ENCODE data around the gene JARID2. TPM values are rescaled to one million over a fixed set of nuclear protein-coding genes. Genes with fewer than 3 reads are reported as not detected.

Gene JARID2
- polyA plus RNA-seq, 1 of the 3 experiments (the other 2 are of a cell fraction), result 3.4 TPM

GRCh38 chr6:15473174-15473573 is 227.3 kb downstream of the JARID2 start:
- H3K27ac ChIP-seq (ENCODE audit: low read depth in 2 of 2, low read length in 1 of 2), result no peak overlapping the region
- no peaks in the 10 kb centered on the region for H3F3A ChIP-seq (replicated peaks; ENCODE audit: insufficient read depth)
- H3K79me2 ChIP-seq (ENCODE audit: insufficient read depth), result no peaks in the 10 kb centered on the region
- 95% methylated on average over 7 of the region's 7 CpGs for WGBS (ENCODE audit: low lambda C conversion rate)
- H3K9me2 ChIP-seq, result no peaks in the 10 kb centered on the region
- no peaks in the 10 kb centered on the region for H3K9me3 ChIP-seq
- H3K27me3 ChIP-seq (ENCODE audit: insufficient read depth), result no peaks in the 10 kb centered on the region
- no peaks in the 10 kb centered on the region for H4K20me1 ChIP-seq (ENCODE audit: insufficient read depth)
- H3K9ac ChIP-seq, result no peak overlapping the region
- H3K36me3 ChIP-seq (replicated peaks in 1 of 2; ENCODE audit: control insufficient read depth in 1 of 2, insufficient read depth in 2 of 2, low read length in 1 of 2), result peaks cover 5 to 8% of the 10 kb centered on the region in 2 experiments
- POLR2A ChIA-PET, result no interaction called here
- DNase-seq, result no peak
- no peak overlapping the region for H3K4me2 ChIP-seq
- CTCF ChIA-PET, result interaction anchor here (0.6 to 1.9 kb wide), 2 partner anchors 17 to 1599 kb away, joined by 3 to 5 read pairs; no protein-coding TSS in a partner anchor
- no peak overlapping the region for H2AFZ ChIP-seq (ENCODE audit: low read depth)
- H3K4me1 ChIP-seq (ENCODE audit: control insufficient read depth in 1 of 2, insufficient read depth in 2 of 2, low read depth in 1 of 2, low read length in 1 of 2), result peaks cover 0 to 15% of the 10 kb centered on the region in 2 experiments; a peak in 2 of 4 replicates
- TF ChIP-seq RXRA (IDR thresholded peaks at IDR 0.05; ENCODE audit: borderline replicate concordance, low read depth) (no peak), USF1 (IDR thresholded peaks at IDR 0.05; ENCODE audit: borderline replicate concordance, low read depth) (no peak), GABPA (IDR thresholded peaks at IDR 0.05; ENCODE audit: low read depth) (no peak), NRF1 (IDR thresholded peaks at IDR 0.05; ENCODE audit: low read depth, low read length) (no peak), RFX5 (IDR thresholded peaks at IDR 0.05; ENCODE audit: low read length) (no peak), RCOR1 (IDR thresholded peaks at IDR 0.05; ENCODE audit: low read length) (no peak), TAF1 (IDR thresholded peaks at IDR 0.05; ENCODE audit: borderline replicate concordance, low read depth, low read length) (no peak), JUND (IDR thresholded peaks at IDR 0.05) (no peak)
- TF ChIP-seq, protein P1, sequence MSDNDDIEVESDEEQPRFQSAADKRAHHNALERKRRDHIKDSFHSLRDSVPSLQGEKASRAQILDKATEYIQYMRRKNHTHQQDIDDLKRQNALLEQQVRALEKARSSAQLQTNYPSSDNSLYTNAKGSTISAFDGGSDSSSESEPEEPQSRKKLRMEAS (IDR thresholded peaks at IDR 0.05; ENCODE audit: low read depth), result no peak
- no peak overlapping the region for H3K4me3 ChIP-seq (ENCODE audit: low read depth in 2 of 2, low read length in 1 of 2)

DNA sequence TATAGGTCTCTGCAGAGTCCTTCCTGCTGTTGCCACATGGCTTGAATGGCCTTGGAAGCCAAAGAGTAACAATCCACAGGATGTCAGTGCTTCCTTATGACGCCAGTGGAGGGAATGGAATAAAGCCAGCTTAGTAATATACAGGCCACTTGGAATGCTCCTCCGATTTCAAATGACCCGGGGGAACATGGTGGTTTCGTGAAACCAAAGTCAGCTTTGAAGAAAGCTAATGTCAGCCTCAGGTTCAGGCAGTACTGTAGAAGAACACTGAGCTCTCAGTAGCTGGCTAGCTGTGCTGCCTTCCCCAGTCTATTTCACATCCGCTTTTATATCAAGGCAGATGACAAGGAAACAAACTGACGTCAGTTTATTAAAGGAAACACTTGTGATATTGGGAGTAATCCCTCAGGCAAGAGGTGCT is 227.9 kb downstream of the JARID2 start:
- no peak overlapping the region for H3K9ac ChIP-seq
- no peak for DNase-seq
- H3K79me2 ChIP-seq (ENCODE audit: insufficient read depth), result no peaks in the 10 kb centered on the region
- ChIA-PET CTCF (interaction anchor here (0.6 to 1.9 kb wide), 2 partner anchors 17 to 1600 kb away, joined by 3 to 5 read pairs; no protein-coding TSS in a partner anchor), POLR2A (no interaction called here)
- no peaks in the 10 kb centered on the region for H3F3A ChIP-seq (replicated peaks; ENCODE audit: insufficient read depth)
- no peak overlapping the region for H3K4me2 ChIP-seq
- 98% methylated on average over 6 of the region's 6 CpGs for WGBS (ENCODE audit: low lambda C conversion rate)
- H3K4me1 ChIP-seq (ENCODE audit: control insufficient read depth in 1 of 2, insufficient read depth in 2 of 2, low read depth in 1 of 2, low read length in 1 of 2), result peaks cover 0 to 15% of the 10 kb centered on the region in 2 experiments; a peak in 2 of 4 replicates
- H3K9me3 ChIP-seq, result no peaks in the 10 kb centered on the region
- no peak overlapping the region for H3K4me3 ChIP-seq (ENCODE audit: low read depth in 2 of 2, low read length in 1 of 2)
- H3K9me2 ChIP-seq, result no peaks in the 10 kb centered on the region
- no peak overlapping the region for H2AFZ ChIP-seq (ENCODE audit: low read depth)
- no peaks in the 10 kb centered on the region for H3K27me3 ChIP-seq (ENCODE audit: insufficient read depth)
- H3K27ac ChIP-seq (ENCODE audit: low read depth in 2 of 2, low read length in 1 of 2), result no peak overlapping the region
- H3K36me3 ChIP-seq (replicated peaks in 1 of 2; ENCODE audit: control insufficient read depth in 1 of 2, insufficient read depth in 2 of 2, low read length in 1 of 2), result peaks cover 2 to 8% of the 10 kb centered on the region in 2 experiments
- no peaks in the 10 kb centered on the region for H4K20me1 ChIP-seq (ENCODE audit: insufficient read depth)
- no peak for TF ChIP-seq IRF3 (IDR thresholded peaks at IDR 0.05; ENCODE audit: low read depth, low read length)
- TF ChIP-seq GATA2 (CRISPR knock-in tag; IDR thresholded peaks at IDR 0.05), result no peak
- TF ChIP-seq YY1 (IDR thresholded peaks at IDR 0.05; ENCODE audit: low read depth), result no peak
- TF ChIP-seq RXRA (IDR thresholded peaks at IDR 0.05; ENCODE audit: borderline replicate concordance, low read depth), result no peak
- TF ChIP-seq CTCF (IDR thresholded peaks at IDR 0.05), result no peak
- TF ChIP-seq SMC3 (IDR thresholded peaks at IDR 0.05; ENCODE audit: low read depth, low read length), result no peak
- TF ChIP-seq ELF1 (IDR thresholded peaks at IDR 0.05), result no peak
- TF ChIP-seq ZBTB33 (IDR thresholded peaks at IDR 0.05; ENCODE audit: borderline replicate concordance, low read depth), result no peak
- no peak for TF ChIP-seq FOXM1 (IDR thresholded peaks at IDR 0.05; ENCODE audit: low read depth)
- no peak for TF ChIP-seq RCOR1 (IDR thresholded peaks at IDR 0.05; ENCODE audit: low read length)
- TF ChIP-seq CHD2 (IDR thresholded peaks at IDR 0.05; ENCODE audit: low read length, partially characterized antibody), result no peak
- no peak for TF ChIP-seq JUND (IDR thresholded peaks at IDR 0.05)
- TF ChIP-seq, protein P2, sequence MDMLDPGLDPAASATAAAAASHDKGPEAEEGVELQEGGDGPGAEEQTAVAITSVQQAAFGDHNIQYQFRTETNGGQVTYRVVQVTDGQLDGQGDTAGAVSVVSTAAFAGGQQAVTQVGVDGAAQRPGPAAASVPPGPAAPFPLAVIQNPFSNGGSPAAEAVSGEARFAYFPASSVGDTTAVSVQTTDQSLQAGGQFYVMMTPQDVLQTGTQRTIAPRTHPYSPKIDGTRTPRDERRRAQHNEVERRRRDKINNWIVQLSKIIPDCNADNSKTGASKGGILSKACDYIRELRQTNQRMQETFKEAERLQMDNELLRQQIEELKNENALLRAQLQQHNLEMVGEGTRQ (IDR thresholded peaks at IDR 0.05; ENCODE audit: borderline replicate concordance, low read depth, low read length), result no peak
- no peak for TF ChIP-seq SIN3A (IDR thresholded peaks at IDR 0.05; ENCODE audit: borderline replicate concordance, low read depth, low read length)
- TF ChIP-seq MXI1 (IDR thresholded peaks at IDR 0.05; ENCODE audit: low read depth, low read length), result no peak
- TF ChIP-seq TEAD4 (IDR thresholded peaks at IDR 0.05; ENCODE audit: borderline replicate concordance, insufficient read depth), result no peak
- no peak for TF ChIP-seq TCF12 (IDR thresholded peaks at IDR 0.05)

Data from SK-N-SH (cell line).